Measurements from ENCODE around the gene SLC38A11.
A peak's percentile ranks its signal among the peaks of the same experiment; 100 is the strongest.
"Not testable (repeated sequence)": the region's sequence is repeated elsewhere in the genome, so short reads cannot be mapped to it uniquely, and the experiment has no call there.

The SLC38A11 gene

DNA sequence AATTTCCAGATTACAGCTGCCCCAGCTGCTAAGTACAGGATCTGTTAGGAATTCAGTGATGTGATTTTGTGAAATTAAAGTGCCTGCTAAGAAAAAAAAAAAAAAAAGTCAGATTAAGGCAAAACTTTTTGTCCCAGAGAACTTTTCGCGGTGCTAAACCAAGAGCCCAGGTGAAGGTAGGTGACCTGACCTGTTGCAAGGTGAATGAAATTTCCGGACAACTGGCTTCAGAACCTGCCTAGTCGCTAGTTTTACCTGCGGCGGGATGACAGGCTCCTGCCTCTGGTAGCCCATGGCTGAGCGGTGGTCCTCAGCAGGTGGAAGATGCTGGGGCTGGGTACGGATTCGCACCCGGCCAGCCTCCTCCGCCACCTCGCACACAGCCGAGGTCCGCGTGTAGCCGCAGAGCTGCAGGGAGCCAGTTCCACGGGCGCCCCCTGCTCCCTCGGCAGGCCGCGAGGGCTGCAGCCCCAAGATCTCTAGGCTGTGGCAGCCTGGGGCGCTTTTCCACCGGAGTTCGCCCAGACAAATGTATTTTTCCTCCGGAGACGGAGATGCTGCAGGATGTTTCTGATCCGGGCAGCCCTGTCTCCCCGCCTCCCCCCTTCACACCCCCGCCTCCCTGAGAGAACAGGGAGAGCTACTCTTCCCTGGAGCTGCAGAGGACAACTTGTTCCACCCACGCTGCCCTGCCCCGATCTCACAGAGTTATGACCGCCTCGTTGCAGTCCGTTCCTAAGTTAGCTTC lies at the start of gene SLC38A11:
TSS of gene SLC38A11 (minus strand) at position 572 of the 748 bp plus-strand sequence. CDS start at position 294, 278 bp downstream.
- no peak for DNase-seq (ENCODE audit: low read depth)

- DNase-seq (ENCODE audit: low read depth): no peak
Observed at GRCh38 chr2:165003443-165004130, 48.3 kb upstream of the SLC38A11 start.

- no peak for DNase-seq (ENCODE audit: low read depth)
Observed at GRCh38 chr2:165002638-165003037, 47.3 kb upstream of the SLC38A11 start.

DNA sequence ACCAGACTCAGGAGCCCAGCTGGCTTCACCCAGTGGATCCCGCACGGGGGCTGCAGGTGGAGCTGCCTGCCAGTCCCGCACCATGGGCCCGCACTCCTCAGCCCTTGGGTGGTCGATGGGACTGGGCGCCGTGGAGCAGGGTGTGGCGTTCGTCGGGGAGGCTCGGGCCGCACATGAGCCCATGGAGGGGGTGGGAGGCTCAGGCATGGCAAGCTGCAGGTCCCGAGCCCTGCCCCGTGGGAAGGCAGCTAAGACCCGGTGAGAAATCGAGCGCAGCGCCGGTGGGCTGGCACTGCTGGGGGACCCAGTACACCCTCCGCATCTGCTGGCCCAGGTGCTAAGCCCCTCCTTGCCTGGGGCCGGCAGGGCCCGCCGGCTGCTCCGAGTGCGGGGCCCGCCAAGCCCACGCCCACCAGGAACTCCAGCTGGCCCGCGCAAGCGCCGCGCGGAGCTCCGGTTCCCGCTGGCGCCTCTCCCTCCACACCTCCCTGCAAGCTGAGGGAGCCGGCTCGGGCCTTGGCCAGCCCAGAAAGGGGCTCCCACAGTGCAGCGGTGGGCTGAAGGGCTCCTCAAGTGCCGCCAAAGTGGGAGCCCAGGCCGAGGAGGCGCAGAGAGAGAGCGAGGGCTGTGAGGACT lies 39.5 kb upstream of the SLC38A11 start:
- DNase-seq (ENCODE audit: low read depth): not testable (repeated sequence)

DNA sequence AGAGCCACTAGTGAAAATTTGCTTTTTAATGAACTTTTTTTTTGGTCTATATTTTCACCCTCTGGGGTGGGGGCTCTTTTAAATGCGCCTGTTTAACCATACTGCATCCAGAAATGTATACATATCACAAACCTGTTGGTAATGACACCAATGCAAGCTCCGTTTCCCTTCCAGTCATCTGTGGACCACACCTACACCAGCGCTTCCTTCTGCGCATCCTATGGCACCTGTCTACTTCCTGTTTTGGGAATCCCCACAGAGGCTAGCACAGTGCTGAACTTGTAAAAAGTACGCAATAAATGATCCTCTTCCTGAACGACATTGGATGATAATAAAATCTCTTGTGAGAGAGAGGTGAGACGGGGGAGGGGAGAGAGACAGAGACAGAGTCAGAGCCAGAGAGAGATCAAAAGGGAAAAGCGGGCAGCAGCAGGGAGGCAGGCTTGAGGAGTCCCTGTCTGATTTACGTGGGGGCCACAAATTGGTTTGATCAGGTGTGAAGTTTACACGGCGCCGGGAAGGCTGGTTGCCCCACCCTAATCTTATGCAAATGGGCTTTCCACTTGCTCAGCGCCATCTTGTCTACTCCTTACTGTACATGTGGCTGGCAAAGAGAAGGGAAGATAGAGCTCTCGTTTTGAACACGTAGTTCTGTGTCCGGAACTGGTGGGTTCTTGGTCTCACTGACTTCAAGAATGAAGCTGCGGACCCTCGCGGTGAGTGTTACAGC lies 38.1 kb upstream of the SLC38A11 start:
- DNase-seq (ENCODE audit: low read depth): no peak

GRCh38 chr2:164992818-164993217 lies 37.5 kb upstream of the SLC38A11 start:
- peak; percentile 78 for DNase-seq (ENCODE audit: low read depth)

- not testable (repeated sequence) for DNase-seq (ENCODE audit: low read depth)
Observed at GRCh38 chr2:164992093-164992454, 36.7 kb upstream of the SLC38A11 start.

- DNase-seq (ENCODE audit: low read depth): peak; percentile 21
Observed at GRCh38 chr2:164991361-164992092, 36.2 kb upstream of the SLC38A11 start.

- DNase-seq (ENCODE audit: low read depth): peak; percentile 35
Observed at GRCh38 chr2:164990953-164991352, 35.6 kb upstream of the SLC38A11 start.

GRCh38 chr2:164988805-164989204 lies 33.5 kb upstream of the SLC38A11 start:
- DNase-seq (ENCODE audit: low read depth): not testable (repeated sequence)

GRCh38 chr2:164986027-164986426 lies 30.7 kb upstream of the SLC38A11 start:
- DNase-seq (ENCODE audit: low read depth): not testable (repeated sequence)

DNA sequence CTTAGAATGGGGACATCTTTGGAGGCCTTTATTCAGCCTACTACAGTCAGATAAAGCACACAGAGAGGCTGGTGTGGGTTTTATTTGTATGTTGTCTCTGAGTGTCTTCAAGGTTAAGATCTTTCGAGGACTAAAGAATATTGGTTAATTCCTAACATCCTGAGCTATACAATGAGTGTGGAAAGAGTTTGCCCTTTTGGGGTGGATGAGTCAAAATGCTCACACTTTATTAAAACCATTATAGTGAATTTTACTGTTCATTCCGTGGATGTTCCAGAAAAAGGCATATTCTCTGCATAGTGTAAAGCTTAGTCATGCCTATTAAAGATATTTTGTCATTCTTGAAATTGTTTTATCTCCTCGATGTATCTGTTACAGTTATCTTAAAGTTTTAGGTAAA lies 29.1 kb upstream of the SLC38A11 start:
- no peak for DNase-seq (ENCODE audit: low read depth)

DNA sequence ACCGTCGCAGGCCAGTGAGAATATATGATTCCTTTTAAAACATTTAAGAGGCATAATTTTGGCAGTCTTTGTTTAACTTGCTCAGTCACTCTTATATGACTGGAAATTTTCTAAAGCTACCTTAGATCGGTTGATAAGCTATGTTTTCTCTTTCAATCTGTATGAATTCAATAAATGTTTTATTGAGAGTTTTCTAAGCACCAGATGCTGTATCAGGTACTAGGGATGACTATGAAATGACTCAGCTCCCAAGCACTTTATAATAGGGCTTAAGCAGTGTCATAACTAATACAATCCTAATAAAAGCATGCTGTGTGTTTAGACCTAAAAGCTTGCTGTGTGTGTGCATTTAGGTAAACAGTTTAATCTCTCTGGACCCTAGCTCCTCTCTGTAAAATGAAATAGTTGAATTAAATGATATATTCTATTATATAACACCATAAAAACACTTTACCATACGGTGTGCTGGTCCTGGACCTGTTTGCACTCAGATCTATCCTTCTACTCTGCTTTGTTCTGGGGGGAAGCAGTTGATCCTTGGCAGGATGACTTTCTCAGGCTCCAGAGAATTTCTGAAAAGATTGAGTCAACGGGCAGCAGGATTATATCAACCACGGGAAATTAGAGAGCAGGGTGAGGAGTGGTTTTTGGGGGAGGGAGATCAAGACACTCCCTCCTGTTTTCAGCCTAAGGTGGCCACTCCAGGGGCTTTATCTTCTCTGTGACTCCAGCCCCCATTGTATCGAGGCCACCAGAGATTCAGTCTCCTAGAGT lies 26.1 kb upstream of the SLC38A11 start:
- no peak for DNase-seq (ENCODE audit: low read depth)

GRCh38 chr2:164980688-164981087 lies 25.4 kb upstream of the SLC38A11 start:
- DNase-seq (ENCODE audit: low read depth): not testable (repeated sequence)

DNA sequence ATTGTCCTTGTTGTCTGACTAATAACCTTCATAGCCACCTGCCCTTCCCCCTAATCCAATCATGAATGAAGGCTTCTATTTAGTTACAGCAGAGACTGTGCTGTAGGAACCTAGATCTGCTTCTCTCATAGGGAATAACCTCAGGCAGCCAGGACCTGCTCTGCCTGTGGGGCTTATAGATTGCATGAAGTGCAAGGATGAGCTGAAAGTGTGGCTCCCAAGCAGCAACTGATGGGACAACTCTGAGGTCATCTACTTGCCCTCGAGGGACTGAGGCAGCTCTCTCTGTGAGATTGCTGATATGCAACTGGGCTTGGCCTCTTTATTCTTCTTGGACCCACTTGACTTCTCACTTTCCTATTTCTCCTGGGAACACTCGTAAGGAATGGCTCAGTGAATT lies 23.8 kb upstream of the SLC38A11 start:
- no peak for DNase-seq (ENCODE audit: low read depth)

DNA sequence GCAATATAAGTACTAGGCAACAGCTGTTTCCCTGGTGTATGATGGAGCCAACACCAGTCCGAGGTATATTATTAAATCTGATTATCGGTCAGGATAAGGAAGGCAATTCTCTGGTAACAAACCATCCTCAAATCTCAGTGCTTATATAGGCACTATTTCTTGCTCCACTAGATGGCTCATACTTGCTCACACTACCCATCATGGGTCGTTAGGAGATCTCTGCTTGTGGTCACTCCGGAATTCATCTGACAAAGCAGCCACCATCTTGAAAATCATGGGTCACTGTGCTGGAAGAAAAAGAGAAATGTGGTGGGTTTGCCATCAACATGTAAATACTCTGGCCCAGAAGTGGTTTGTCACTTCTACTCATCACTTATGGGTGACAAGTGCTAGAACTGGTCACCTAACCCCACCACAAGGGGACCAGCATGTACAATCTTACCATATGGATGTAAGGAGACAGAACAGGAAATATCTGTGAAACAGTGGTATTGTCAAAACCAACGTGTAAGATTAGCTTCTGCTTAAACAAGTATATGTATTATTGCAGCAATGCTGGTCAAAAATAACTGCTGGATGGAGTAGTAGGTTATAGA lies 21.6 kb upstream of the SLC38A11 start:
- DNase-seq (ENCODE audit: low read depth): peak; percentile 53

GRCh38 chr2:164976301-164976700 lies 21.0 kb upstream of the SLC38A11 start:
- peak; percentile 54 for DNase-seq (ENCODE audit: low read depth)

DNA sequence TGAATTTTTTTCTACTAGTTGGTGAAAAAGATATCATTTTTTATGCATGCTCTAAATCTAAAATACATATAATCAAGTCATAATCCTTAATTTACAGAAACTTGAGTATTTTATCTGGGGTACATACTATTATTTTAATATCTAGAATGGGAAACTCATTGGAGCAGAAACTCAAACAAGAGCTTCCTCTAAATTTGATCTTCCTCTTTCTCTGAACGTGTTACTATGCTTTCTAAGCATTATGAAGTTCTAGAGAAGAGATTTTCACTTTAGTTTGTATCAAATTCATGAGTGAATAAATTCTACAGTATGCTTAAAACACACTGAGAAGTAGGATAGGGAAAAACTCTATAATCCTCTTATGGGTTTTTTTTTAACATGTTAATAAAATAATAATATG lies 20.6 kb upstream of the SLC38A11 start:
- DNase-seq (ENCODE audit: low read depth): no peak

GRCh38 chr2:164974221-164974620 lies 18.9 kb upstream of the SLC38A11 start:
- DNase-seq (ENCODE audit: low read depth): no peak

- DNase-seq (ENCODE audit: low read depth): no peak
Observed at GRCh38 chr2:164972216-164972615, 16.9 kb upstream of the SLC38A11 start.

Data from fibroblast of gingiva (primary cell).